ENCODE data around the gene SAMD10.
A peak's percentile ranks its signal among the peaks of the same experiment; 100 is the strongest.

SAMD10 gene

GRCh38 chr20:63950701-63951397 lies 28.6 kb downstream of the SAMD10 start:
- no peaks in the 10 kb centered on the region for H3K27me3 ChIP-seq (replicated peaks; ENCODE audit: insufficient read depth, low read length)
- peak overlapping the region; percentile 74 for H3K27ac ChIP-seq (ENCODE audit: low read length)
- H3K79me2 ChIP-seq (ENCODE audit: low read length) = peaks cover 99% of the 10 kb centered on the region
- peaks cover 22% of the 10 kb centered on the region for H3F3A ChIP-seq (ENCODE audit: insufficient read depth, low read length)
- no peak overlapping the region for H2AFZ ChIP-seq (ENCODE audit: low read length)
- H3K4me2 ChIP-seq (ENCODE audit: low read depth, low read length) = peak overlapping the region; percentile 99
- peaks cover 38% of the 10 kb centered on the region for H3K4me1 ChIP-seq (ENCODE audit: low read length)
- no peaks in the 10 kb centered on the region for H3K9me2 ChIP-seq (replicated peaks; ENCODE audit: insufficient read depth, low read length)
- peak overlapping the region; percentile 50 for H3K9ac ChIP-seq (ENCODE audit: low read length)
- DNase-seq = no peak
- H4K20me1 ChIP-seq (ENCODE audit: insufficient read depth, low read length) = peaks cover 26% of the 10 kb centered on the region; the same call in 1 of the 2 replicates
- no peaks in the 10 kb centered on the region for H3K9me3 ChIP-seq (replicated peaks; ENCODE audit: insufficient read depth, low read length)
- peak overlapping the region; percentile 45 for H3K4me3 ChIP-seq (ENCODE audit: low read length)
- H3K36me3 ChIP-seq (replicated peaks; ENCODE audit: insufficient read depth, low read length) = no peaks in the 10 kb centered on the region
- TF ChIP-seq EZH2 (optimal IDR thresholded peaks at IDR 0.05; ENCODE audit: low read depth, low read length) (no peak), CTCF (IDR thresholded peaks at IDR 0.05; ENCODE audit: low read length) (no peak), EZH2phosphoT487 (IDR thresholded peaks at IDR 0.05; ENCODE audit: low read length) (no peak)

GRCh38 chr20:63947638-63948456 lies 31.6 kb downstream of the SAMD10 start:
- Histone ChIP-seq H3K9me3 (replicated peaks; ENCODE audit: insufficient read depth, low read length) (no peaks in the 10 kb centered on the region), H3K4me1 (ENCODE audit: low read length) (peaks cover 28% of the 10 kb centered on the region), H3K9me2 (replicated peaks; ENCODE audit: insufficient read depth, low read length) (no peaks in the 10 kb centered on the region), H3K27me3 (replicated peaks; ENCODE audit: insufficient read depth, low read length) (no peaks in the 10 kb centered on the region), H4K20me1 (ENCODE audit: insufficient read depth, low read length) (peaks cover 26% of the 10 kb centered on the region; the same call in 1 of the 2 replicates), H3F3A (ENCODE audit: insufficient read depth, low read length) (peaks cover 18% of the 10 kb centered on the region), H3K79me2 (ENCODE audit: low read length) (peaks cover 83% of the 10 kb centered on the region), H3K4me2 (ENCODE audit: low read depth, low read length) (no peak overlapping the region), H3K9ac (ENCODE audit: low read length) (no peak overlapping the region), H3K4me3 (ENCODE audit: low read length) (no peak overlapping the region), H3K36me3 (replicated peaks; ENCODE audit: insufficient read depth, low read length) (no peaks in the 10 kb centered on the region; the same call in 1 of the 2 replicates), H2AFZ (ENCODE audit: low read length) (no peak overlapping the region), H3K27ac (ENCODE audit: low read length) (no peak overlapping the region)
- TF ChIP-seq CTCF (IDR thresholded peaks at IDR 0.05; ENCODE audit: low read length) (no peak), EZH2phosphoT487 (IDR thresholded peaks at IDR 0.05; ENCODE audit: low read length) (no peak), EZH2 (optimal IDR thresholded peaks at IDR 0.05; ENCODE audit: low read depth, low read length) (no peak)
- no peak for DNase-seq

- Histone ChIP-seq H3K9me2 (replicated peaks; ENCODE audit: insufficient read depth, low read length) (no peaks in the 10 kb centered on the region), H3K79me2 (ENCODE audit: low read length) (peaks cover 75% of the 10 kb centered on the region), H3K27me3 (replicated peaks; ENCODE audit: insufficient read depth, low read length) (no peaks in the 10 kb centered on the region), H3K4me1 (ENCODE audit: low read length) (peaks cover 21% of the 10 kb centered on the region), H3K27ac (ENCODE audit: low read length) (no peak overlapping the region), H3K9me3 (replicated peaks; ENCODE audit: insufficient read depth, low read length) (no peaks in the 10 kb centered on the region), H3K4me2 (ENCODE audit: low read depth, low read length) (no peak overlapping the region), H3K9ac (ENCODE audit: low read length) (no peak overlapping the region), H3K4me3 (ENCODE audit: low read length) (no peak overlapping the region), H3K36me3 (replicated peaks; ENCODE audit: insufficient read depth, low read length) (no peaks in the 10 kb centered on the region; the same call in 1 of the 2 replicates), H3F3A (ENCODE audit: insufficient read depth, low read length) (peaks cover 16% of the 10 kb centered on the region), H4K20me1 (ENCODE audit: insufficient read depth, low read length) (peaks cover 25% of the 10 kb centered on the region; the same call in 1 of the 2 replicates), H2AFZ (ENCODE audit: low read length) (no peak overlapping the region)
- DNase-seq = no peak
- TF ChIP-seq EZH2 (optimal IDR thresholded peaks at IDR 0.05; ENCODE audit: low read depth, low read length) (no peak), EZH2phosphoT487 (IDR thresholded peaks at IDR 0.05; ENCODE audit: low read length) (no peak), CTCF (IDR thresholded peaks at IDR 0.05; ENCODE audit: low read length) (no peak)
These were observed 32.3 kb downstream of the SAMD10 start for GRCh38 chr20:63946986-63947637.
